Liver (tissue), 3 donors: ENCODE data around the gene SLC9B1.

Source experiments
- ATF3 ChIP-seq: IDR thresholded peaks from 2 replicates; pipeline ENCODE4 v1.6.1; 2016; ENCODE audit warnings: antibody characterized with exemption
- CTCF ChIP-seq: fragments of 150-350 bp; IDR thresholded peaks from 2 replicates; pipeline ENCODE4 v1.5.1; 2017; ENCODE audit warnings: improper control_type of control experiment, low read depth, low read length; ENCODE audit not compliant: missing input control
- FOXA1 ChIP-seq: IDR thresholded peaks from 2 replicates; pipeline ENCODE4 v1.6.1; 2016; ENCODE audit warnings: antibody characterized with exemption
- GABPA ChIP-seq, 2 donors: IDR thresholded peaks in 1 of 2; conservative IDR thresholded peaks in 1 of 2; 2 replicates each; pipeline ENCODE4 v1.6.1; 2016; ENCODE audit warnings: antibody characterized with exemption in 2 of 2, mild to moderate bottlenecking in 1 of 2, moderate library complexity in 1 of 2
- HNF4A ChIP-seq, 2 donors: conservative IDR thresholded peaks; 2 replicates each; pipeline ENCODE4 v1.6.1; 2016; ENCODE audit warnings: antibody characterized with exemption in 2 of 2, mild to moderate bottlenecking in 2 of 2
- HNF4G ChIP-seq: IDR thresholded peaks from 2 replicates; pipeline ENCODE4 v1.6.1; 2016; ENCODE audit warnings: antibody characterized with exemption
- MAX ChIP-seq: IDR thresholded peaks from 2 replicates; pipeline ENCODE4 v1.6.1; 2016; ENCODE audit warnings: antibody characterized with exemption
- RAD21 ChIP-seq, 2 donors: IDR thresholded peaks; 2 replicates each; pipeline ENCODE4 v1.6.1; 2016; ENCODE audit warnings: antibody characterized with exemption in 2 of 2, mild to moderate bottlenecking in 2 of 2
- REST ChIP-seq: IDR thresholded peaks from 2 replicates; pipeline ENCODE4 v1.6.1; 2016; ENCODE audit warnings: antibody characterized with exemption, mild to moderate bottlenecking
- RXRA ChIP-seq, 2 donors: IDR thresholded peaks; 2 replicates each; pipeline ENCODE4 v1.6.1; 2017 to 2018; ENCODE audit warnings: antibody characterized with exemption in 2 of 2, mild to moderate bottlenecking in 1 of 2
- TAF1 ChIP-seq: conservative IDR thresholded peaks from 2 replicates; pipeline ENCODE4 v1.6.1; 2016; ENCODE audit warnings: antibody characterized with exemption, mild to moderate bottlenecking
- YY1 ChIP-seq: IDR thresholded peaks from 2 replicates; pipeline ENCODE4 v1.6.1; 2016; ENCODE audit warnings: antibody characterized with exemption, mild to moderate bottlenecking
- ZBTB33 ChIP-seq: IDR thresholded peaks from 2 replicates; pipeline ENCODE4 v1.6.1; 2016; ENCODE audit warnings: antibody characterized with exemption
- donor health status: healthy.
- donor health status: healthy.

GRCh38 chr4:102959496-102959895 is 60.0 kb downstream of the SLC9B1 start:
- TF ChIP-seq CTCF (no peak), ZBTB33 (no peak), HNF4G (no peak), GABPA (IDR thresholded peaks at IDR 0.05 in 1 of 2, conservative IDR thresholded peaks at IDR 0.05 in 1 of 2) (no peak), HNF4A (conservative IDR thresholded peaks at IDR 0.05) (no peak), YY1 (no peak), RAD21 (IDR thresholded peaks at IDR 0.05) (no peak), RXRA (IDR thresholded peaks at IDR 0.05) (no peak), ATF3 (no peak), FOXA1 (no peak), TAF1 (no peak), MAX (no peak), REST (no peak)
